PFSK-1 (cell line): ENCODE data around the gene STEAP1B.

ENCODE experiments used
- POLR2AphosphoS5 ChIP-seq: IDR thresholded peaks from 2 replicates; pipeline ENCODE4 v1.6.1; 2012; ENCODE audit warnings: low read depth, mild to moderate bottlenecking, control low read depth, low read length, moderate library complexity
- REST ChIP-seq, 2 experiments: IDR thresholded peaks; 2 replicates each; pipeline versions ENCODE4 v1.6.1 to v1.8.0; 2011 to 2012; ENCODE audit warnings: low read depth in 2 of 2, low read length in 2 of 2, control low read depth in 1 of 2, inconsistent platforms in 1 of 2, mild to moderate bottlenecking in 1 of 2, moderate library complexity in 1 of 2; ENCODE audit not compliant: insufficient read depth in 1 of 2
- SIN3A ChIP-seq: IDR thresholded peaks from 2 replicates; pipeline ENCODE4 v1.6.1; 2012; ENCODE audit warnings: mild to moderate bottlenecking, low read length, moderate library complexity, borderline replicate concordance; ENCODE audit not compliant: insufficient read depth
- TAF1 ChIP-seq: IDR thresholded peaks from 2 replicates; pipeline ENCODE4 v1.6.1; 2012; ENCODE audit warnings: low read length, control low read depth, borderline replicate concordance; ENCODE audit not compliant: insufficient read depth

DNA sequence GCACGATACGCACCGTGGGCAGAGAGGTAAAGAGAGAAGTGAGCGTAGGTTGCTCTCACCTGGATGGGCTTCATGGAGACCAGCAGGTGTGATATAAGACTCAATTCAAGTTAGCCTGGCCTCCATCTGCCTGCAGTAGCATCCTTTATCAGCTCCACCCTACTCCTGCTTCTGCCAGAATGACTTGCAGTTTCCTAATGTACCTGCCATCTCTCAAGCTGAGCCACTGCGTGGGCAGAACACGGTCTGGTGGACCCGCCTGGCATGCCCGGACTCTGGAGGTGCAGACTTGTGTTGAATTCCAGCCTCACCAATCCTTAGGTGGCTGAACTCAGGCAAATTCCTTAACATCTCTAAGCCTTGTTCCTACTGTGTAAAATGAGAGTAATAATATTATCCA, 64.3 kb downstream of the STEAP1B start:
- TF ChIP-seq SIN3A (no peak), TAF1 (no peak), POLR2AphosphoS5 (no peak), REST (IDR thresholded peaks at IDR 0.05; ENCODE audit: insufficient read depth in 1 of 2, low read depth in 2 of 2, low read length in 2 of 2) (no peak)
